ENCODE data around the gene KIAA0753.

The KIAA0753 gene

GRCh38 chr17:6571452-6571781, 69.1 kb downstream of the KIAA0753 start:
- FAIRE-seq (no peak), DNase-seq (ENCODE audit: low spot score) (no peak)

DNA sequence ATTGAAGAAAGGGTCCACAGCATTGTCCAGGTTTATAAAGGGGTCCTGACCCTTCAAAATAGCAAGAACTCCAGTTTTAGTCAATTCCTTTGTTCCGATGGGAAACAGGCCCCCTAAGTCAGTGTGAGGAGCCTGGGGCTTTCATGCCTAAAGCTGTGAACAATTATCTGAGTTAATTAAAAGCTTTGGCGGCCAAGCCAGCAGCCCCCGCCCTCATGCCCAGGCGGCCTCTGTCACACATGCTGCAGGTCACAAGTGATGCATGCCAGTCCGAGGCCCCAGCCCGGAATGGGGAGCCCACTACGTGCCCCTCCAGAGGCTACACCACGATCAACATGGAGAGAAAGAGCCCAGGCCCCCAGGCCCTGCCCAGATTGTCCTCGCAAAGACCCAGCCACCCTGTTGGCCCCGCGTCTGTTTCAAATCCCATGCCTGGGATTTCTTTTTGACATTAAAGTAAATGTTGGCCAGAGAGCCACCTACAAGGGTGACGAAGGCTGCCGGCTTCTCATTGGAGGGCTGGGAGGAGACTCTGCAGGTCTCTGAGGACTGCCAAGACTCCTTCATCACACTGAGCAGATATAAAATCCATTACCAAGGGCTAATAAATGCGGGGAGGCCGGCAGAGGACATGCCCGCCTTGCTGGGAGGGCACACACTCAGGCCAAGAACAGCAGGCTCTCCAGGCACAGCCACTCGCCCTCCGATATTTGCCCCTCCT, 69.6 kb downstream of the KIAA0753 start:
- DNase-seq (ENCODE audit: low spot score) = no peak

DNA sequence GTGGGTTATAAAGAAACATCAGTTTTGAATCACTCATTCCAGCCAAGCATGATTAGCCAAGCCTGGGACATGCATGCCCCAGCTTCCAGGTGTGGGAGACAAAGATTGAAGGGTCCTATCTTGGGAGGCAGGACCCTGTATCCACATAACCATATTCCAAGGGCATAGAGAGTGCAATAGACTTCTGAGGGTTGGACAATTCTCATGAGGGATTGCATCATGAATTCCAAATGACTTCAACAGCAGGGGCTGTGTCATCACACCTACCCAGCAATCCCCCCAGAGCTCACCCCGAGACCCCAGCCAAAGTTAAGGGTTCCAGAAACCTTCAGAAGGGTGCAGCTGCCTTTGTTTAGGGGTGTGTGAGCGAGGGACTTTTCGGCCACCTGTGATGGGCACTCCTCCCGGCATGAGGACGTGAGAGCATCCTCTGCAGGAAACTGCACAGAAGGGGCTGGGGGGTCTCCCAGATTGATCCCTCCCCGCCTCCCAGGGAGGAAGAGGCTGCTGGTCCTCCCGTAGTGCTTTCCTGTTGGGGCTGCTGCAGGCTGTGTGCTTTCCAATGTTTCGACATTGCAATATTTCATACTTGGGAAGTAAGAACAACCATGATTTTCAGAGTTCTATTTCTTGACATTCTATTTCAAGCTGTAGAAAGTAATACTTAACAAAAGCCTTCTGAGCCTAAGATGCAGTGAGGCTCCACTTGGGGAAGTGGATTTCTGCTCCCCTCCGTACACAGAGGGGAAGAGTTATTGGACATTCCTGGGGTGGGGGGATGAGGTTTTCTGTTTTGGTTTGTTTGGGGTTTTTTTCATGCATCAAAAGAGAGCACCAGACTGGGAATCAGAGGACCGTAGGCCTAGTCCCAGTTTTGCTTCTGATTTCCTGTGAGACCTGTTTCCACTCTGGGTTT, 70.9 kb downstream of the KIAA0753 start:
- FAIRE-seq = no peak
- DNase-seq (ENCODE audit: low spot score) = no peak

More for the DNA sequence above, 69.6 kb downstream of the KIAA0753 start:
- FAIRE-seq = no peak

DNA sequence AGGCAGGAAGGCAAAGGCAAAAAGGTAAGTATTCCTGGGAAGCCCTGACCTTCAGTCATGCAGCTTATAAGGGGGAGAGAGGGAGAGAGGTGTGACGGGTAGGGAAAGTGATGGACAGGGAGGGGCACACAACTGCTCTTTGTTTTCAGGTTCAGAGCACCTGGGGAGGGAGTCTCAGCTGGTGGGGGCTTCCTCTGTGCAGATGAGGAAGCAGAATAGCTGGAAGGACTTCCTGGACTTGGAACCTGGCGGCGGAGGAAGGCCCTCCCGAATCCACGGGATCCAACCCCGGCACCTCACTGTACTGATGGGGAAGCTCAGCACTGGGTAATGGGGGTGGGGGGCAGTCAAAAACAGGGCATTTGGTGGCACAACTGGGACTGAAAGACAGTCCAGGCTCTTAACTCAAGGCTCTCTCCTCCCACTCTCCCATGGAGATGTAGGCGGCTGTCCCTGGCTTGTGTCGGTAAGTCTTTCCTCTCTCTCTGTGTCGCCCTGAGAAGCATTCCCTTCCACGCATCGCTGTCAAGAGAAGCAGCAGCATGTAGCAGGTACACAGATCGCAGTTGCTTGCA, 72.2 kb downstream of the KIAA0753 start:
- no peak for FAIRE-seq
- no peak for DNase-seq (ENCODE audit: low spot score)

DNA sequence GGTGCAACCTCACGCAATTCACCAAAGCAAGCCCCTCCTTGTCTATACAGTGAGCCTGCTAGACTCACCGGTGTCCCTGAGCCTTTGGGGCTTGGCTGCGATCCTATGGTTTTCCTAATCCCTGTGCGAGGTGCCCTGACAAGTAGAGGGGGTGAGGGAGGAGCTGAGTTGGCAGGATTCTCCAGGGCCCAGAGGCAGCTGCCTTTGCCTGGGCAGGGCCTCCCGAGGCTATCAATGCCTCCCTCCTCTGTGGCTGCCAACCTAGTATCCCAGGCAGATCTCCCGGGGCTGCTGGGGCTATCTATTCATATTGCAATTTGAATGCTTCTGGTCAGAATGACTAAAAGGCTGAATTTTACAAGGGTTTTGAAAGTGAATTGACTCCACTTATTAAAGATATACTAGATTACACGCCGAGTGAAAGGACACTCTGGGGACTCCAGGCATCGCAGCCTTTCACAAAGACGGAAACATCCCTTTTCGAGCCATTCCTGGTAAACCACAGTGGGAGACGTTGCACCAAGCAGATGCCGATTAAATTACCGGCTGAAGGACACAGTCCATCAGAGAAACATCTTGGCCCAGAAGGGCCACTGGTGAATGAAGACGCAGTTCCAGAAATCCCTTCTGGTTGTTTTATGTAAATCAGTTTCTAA, 72.9 kb downstream of the KIAA0753 start:
- FAIRE-seq (no peak), DNase-seq (ENCODE audit: low spot score) (no peak)

- DNase-seq (ENCODE audit: low spot score) (no peak), FAIRE-seq (no peak)
Observed at GRCh38 chr17:6561446-6561845, 79.1 kb downstream of the KIAA0753 start.

DNA sequence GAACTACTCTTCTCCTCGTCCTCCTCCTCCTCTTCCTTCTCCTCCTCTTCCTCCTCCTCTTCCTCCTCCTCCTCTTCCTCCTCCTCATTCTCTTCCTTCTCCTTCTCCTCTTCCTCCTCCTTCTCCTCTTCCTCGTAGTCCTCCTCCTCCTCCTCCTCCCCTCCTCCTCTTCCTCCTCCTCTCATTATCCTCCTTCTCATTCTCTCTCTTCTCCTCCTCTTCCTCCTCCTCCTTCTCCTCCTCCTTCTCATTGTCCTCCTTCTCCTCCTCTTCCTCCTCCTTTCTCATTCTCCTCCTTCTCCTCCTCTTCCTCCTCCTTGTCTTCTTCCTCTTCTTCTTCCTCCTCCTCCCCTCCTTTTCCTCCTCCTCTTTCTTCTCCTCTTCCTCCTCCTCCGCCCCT, 80.0 kb downstream of the KIAA0753 start:
- DNase-seq (ENCODE audit: low spot score) (no peak), FAIRE-seq (no peak)

DNA sequence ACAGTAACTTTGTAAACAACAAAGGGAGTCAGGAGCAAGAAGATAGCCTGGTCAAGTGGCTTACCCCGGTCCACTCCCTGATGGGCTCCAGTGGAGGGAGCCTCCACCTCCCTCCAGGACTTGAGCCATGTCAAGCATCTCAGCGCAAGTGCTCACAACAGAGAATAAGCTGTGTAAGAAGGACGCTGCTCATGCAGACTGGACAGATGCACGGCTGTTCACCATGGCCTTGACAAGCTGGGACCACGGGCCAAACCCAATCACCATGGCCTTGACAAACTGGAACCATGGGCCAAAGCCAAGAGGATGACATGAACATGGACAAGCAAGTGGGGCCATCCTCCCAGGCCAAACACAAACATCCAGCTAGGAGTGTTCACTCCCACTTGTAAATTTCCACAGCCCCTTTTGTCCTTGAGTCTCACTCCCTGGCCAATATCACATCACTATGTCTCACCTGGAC, 80.7 kb downstream of the KIAA0753 start:
- FAIRE-seq = no peak

GRCh38 chr17:6558932-6559752, 81.4 kb downstream of the KIAA0753 start:
- DNase-seq (ENCODE audit: low spot score) (no peak), FAIRE-seq (no peak)

More for the DNA sequence above, 80.7 kb downstream of the KIAA0753 start:
- no peak for DNase-seq (ENCODE audit: low spot score)

DNA sequence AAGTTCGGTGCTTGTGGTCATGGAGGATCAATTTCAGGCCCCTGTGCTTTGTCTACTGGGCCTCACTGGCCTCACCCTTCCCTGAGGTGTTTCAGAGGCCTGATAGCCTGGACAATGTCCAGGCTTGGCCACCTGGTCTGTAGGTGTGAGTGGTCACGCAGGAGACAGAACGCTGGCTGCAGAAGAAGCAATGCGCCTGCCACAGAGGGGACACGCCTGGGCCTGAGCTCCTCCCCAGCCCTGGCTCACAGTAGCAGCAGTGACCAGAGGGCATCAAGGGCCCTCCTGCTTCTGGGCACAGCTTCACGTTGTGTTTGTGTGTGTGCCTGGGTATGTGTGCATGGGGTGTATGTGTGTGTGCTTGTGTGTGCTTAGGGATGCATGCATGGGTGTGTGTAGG, 82.2 kb downstream of the KIAA0753 start:
- no peak for DNase-seq (ENCODE audit: low spot score)
- no peak for FAIRE-seq

GRCh38 chr17:6557040-6557438, 83.5 kb downstream of the KIAA0753 start:
- no peak for DNase-seq (ENCODE audit: low spot score)
- FAIRE-seq = no peak

DNA sequence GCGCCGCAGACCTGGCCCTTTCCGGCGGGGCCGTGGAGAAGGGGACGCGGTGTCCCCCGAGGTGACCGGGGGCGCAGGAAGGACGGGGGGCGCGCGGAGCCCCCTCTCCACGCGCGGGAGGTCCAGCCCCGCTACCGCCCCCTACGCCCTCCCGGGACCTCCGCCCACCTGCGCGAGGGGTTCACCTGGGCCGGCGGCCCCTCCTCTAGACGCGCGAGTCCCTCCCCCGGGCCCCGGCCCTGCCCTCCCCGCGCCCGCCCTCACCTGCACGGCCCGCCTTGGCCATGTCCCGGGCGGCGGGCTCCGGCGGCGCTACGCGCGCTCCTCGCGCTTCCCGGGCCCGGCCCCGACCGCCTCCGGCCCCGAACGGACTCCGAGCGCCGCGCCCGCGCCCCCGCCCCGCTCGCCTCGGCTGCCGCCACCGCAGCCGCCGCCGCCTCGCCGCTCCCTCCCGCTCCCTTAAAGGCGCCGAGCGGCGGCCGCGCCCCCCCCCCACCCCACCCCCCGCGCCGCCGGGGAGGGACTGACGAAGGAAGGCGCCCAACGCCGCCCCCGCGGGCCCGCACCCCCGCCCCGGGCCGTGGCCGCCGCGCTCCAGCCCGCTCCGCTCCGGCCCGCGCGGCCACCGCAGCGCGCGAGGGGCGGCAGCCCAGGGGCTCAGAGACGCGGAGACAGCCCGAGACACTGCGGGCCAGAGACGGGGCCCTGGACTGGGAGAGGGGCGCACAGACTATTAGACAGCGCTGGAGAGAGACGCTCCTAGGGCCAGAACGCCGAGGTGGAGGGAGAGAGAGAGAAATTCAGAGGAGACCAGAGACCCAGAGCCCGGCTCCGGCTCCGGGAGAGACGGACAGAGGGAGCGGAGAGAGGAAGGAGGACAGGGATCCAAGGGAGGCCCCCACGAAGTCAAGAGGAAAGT, 84.1 kb downstream of the KIAA0753 start, which contains the start of gene PITPNM3:
Gene PITPNM3, minus strand, starts transcription at position 435 of the 919 bp plus-strand sequence. Its CDS starts 149 bp downstream, at position 286.
- no peak for DNase-seq (ENCODE audit: low spot score)
- no peak for FAIRE-seq

- FAIRE-seq (peak; percentile 75), DNase-seq (ENCODE audit: low spot score) (peak; percentile 82)
Observed at GRCh38 chr17:6555331-6556120, 85.0 kb downstream of the KIAA0753 start.

GRCh38 chr17:6554871-6555330, 85.6 kb downstream of the KIAA0753 start:
- DNase-seq (ENCODE audit: low spot score) = no peak
- FAIRE-seq = no peak

GRCh38 chr17:6554342-6554741, 86.2 kb downstream of the KIAA0753 start:
- no peak for DNase-seq (ENCODE audit: low spot score)
- no peak for FAIRE-seq

GRCh38 chr17:6551869-6552531, 88.5 kb downstream of the KIAA0753 start:
- DNase-seq (ENCODE audit: low spot score) (no peak), FAIRE-seq (no peak)

DNA sequence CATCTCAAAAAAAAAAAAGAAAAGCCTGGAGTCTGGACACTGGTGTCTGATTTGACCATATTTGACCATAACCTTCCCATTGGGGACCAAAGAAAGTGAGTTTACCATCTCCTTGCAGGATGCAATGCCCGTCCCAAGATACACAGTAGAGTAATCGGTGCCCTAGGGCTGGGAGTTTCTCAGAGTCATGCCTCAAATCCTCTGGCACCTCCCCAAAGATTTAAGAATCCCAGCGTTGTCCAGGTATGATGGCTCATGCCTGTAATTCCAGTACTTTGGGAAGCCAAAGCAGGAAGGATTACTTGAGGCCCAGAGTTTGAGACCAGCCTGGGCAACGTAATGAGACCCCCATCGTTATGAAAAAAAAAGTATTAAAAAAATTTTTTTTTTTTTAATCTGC, 89.2 kb downstream of the KIAA0753 start:
- FAIRE-seq = no peak
- DNase-seq (ENCODE audit: low spot score) = no peak

- FAIRE-seq = no peak
- no peak for DNase-seq (ENCODE audit: low spot score)
Observed at GRCh38 chr17:6549384-6550036, 91.0 kb downstream of the KIAA0753 start.

Measured in RCC 7860 (cell line).